ENCODE results near the gene LRFN3.
A peak's percentile ranks its signal among the peaks of the same experiment; 100 is the strongest.
"Not testable (repeated sequence)": the region's sequence is repeated elsewhere in the genome, so short reads cannot be mapped to it uniquely, and the experiment has no call there.

Gene LRFN3, protein sequence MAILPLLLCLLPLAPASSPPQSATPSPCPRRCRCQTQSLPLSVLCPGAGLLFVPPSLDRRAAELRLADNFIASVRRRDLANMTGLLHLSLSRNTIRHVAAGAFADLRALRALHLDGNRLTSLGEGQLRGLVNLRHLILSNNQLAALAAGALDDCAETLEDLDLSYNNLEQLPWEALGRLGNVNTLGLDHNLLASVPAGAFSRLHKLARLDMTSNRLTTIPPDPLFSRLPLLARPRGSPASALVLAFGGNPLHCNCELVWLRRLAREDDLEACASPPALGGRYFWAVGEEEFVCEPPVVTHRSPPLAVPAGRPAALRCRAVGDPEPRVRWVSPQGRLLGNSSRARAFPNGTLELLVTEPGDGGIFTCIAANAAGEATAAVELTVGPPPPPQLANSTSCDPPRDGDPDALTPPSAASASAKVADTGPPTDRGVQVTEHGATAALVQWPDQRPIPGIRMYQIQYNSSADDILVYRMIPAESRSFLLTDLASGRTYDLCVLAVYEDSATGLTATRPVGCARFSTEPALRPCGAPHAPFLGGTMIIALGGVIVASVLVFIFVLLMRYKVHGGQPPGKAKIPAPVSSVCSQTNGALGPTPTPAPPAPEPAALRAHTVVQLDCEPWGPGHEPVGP

DNA sequence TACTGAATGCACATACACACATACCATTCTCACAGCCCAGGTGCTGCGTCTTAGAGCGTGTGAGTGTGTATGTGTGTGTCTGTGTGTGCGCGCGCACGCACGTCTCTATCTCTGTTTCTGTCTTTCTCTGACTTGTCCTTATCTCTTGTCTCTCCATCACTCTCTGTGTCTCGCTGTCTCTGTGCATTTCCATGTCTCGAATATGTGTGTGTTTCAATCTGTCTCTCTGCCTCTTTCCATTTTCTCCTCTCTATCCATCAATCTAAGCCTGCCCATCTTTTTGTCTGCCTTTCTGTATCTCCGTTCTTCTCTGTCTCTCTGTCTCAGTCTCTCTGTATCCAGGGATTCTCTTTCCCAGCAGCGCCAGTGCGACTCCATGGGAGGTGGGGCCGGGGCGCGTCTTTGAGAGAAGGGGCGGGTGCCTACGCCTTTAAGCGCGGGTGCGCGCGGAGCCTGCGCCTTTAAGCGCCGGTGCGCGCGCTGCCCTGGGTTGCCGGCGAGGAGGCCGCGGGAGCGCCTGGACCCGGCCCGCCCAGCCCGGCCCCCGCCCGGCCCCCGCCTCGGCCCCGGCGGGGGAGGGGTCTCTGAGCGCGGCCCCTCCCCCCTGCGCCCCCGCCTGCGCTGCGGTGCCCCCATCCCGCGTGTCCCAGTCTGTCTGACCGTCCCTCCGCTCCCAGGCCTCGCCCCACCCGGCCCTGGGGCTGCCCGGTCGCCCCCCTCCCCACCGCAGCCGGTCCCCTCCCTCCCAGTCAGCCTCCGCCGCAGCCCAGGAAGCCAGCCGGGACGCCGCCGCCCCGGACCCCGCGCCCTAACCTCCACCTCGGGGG lies at the start of gene LRFN3:
LRFN3 (plus strand) TSS at position 464 of the 827 bp plus-strand sequence. CDS start 3,052 bp downstream, outside the sequence.
- no peak for DNase-seq

DNA sequence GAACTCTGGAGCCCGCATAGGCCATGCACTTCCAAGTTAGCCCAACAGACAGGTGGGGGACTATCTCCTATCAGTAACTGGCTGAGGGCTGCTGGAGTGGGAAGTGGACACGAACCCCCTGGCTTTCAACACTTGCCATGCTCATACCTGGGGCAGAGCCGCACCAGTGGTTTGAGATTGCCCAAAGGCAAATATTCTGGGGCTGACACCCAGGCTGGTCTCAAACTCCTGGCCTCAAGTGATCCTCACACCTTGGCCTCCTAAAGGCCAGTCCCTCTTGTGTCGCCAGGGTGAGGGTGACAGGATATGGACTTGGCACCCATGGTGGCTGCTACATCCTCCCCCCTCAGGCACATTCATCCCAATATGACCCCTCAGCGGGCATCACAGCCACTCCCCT lies 49.0 kb upstream of the LRFN3 start:
- DNase-seq, result no peak

DNA sequence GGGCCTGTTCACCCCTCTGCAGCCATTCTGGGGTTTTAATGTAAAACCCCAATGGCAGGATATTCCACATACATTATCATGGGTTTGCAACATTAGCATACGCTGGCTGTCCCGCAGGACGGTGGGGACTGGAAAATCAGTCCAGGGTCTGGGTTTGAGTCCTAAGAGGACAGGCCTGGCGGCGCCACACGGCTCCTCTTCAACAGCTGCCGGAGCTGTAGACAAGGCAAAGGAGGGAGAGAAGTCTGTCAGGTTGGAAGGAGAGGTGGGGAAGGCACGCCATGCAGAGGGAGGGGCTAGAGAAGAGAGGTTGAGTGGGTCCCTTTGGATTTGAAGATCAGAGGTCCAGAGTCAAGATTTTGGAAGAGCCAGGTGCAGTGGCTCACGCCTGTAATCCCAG lies 47.8 kb upstream of the LRFN3 start:
- no peak for DNase-seq

DNA sequence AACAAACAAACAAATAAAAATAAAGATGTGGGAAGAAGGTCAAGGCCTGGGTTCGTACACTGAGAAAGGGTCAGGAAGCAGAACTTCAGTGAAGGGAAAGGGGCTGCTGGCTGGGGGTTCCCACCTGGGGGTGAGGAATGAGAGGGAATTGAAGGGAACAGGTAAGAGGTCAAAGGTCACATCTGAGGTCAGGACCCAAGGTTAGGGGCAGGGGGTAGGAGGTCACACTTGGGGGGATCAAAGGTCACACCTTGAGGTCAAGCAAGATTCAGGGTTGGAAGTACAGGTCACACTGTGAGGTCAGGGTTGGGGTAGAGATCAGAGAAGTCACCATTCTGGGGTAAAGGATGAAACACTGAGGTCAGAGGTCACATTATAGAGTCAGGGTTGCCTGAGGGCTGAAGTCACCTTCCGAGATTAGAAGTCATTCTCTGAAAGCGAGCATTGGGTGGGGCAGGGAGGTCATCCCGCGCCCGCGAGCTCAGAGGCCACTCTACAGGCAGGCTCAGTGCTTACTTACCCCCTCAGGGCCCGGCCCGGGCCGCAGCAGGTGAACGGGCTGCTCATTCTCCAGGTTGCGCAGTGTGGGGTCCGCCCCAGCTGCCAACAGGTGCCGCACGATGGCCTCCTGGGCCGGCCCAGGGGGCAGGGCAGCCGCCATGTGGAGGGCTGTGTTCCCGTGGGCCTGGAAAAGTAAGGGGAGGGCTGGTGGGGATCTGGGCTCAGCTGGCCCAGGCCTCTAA lies 46.6 kb upstream of the LRFN3 start:
- no peak for DNase-seq

DNA sequence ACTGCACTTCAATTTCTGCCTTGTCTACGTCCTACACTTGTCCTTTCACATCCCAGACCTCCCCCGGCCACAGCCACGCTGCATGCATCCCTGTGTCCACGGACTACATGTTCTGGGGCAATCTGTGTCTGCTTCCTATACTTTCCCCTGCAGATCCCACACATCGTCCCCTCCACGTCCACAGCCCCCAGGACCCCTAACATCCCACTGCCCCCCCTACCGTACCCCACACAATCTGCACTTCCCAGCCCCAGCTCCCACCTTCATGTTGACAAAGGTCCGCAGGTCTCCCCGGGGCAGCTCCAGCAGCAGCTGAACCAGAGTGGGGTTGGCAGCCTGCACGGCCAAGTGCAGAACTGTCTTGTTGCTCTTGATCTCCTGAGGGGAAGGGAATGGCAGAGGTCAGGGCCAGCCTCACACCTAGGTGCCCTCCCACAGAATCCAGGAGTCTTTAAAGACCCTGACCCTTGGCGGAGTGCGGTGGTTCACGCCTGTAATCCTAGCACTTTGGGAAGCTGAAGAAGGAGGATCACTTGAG lies 46.0 kb upstream of the LRFN3 start:
- DNase-seq, result no peak

DNA sequence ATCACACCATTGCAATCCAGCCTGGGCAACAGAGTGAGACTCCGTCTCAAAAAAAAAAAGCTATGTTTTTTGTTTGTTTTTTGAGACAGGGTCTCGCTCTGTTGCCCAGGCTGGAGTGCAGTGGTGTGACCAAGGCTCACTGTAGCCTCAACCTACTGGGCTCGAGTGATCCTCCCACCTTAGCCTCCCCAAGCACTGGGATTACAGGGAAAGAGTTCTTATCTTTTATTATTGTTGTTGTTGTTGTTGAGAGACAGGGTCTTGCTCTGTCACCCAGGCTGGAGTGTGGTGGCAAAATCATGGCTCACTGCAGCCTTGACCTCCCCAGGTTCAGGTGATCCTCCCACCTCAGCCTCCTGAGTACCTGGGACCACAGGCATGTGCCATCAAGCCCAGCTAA lies 44.4 kb upstream of the LRFN3 start:
- not testable (repeated sequence) for DNase-seq

DNA sequence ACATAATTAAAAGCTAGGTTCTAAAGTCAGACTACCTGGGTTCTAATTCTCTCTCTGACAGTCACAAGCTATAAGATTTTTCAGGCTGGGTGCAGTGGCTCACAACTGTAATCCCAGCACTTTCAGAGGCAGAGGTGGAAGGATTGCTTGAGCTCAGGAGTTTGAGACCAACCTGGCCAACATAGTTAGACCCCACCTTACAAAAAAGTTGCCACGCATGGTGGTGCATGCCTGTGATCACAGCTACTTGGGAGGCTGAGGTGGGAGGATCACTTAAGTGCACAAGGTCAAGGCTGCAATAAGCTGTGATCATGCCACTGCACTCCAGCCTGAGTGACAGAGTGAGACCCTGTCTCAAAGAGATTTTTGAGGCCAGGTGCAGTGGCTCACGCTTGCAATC lies 41.8 kb upstream of the LRFN3 start:
- no peak for DNase-seq

DNA sequence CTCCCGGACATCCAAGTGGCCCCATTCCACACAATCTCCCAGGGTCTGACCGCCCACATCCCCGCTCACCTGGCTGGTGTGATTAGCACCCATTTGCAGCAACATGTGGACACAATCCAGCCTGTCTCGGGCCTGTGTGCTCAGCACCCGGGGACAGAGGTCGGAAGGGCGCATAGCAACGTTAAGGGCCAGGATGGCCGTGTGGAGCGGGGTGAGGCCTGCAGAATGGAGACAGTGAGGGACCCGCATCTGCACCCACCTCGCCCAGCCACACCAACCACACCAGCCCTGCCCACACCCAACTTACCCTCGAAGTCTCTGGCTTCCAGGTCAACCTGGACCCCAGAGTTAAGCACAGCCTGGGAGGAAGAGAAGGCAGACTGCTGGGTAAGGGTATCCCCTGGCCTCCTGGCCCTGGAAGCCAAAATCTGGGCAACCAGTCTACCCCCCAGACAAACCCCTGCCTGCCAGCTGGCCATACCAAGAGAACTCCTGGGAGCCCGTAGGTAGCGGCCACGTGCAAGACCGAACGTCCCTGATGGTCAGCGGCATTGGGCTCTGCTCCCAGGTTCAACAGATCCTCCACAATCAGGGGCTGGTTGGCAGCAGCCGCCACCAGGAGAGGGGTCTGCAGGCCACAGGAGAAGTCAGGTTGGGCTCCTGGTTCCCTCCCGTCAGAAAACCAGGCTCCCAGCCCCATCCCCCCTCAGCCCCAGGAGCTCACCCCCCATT lies 40.1 kb upstream of the LRFN3 start:
- no peak for DNase-seq

DNA sequence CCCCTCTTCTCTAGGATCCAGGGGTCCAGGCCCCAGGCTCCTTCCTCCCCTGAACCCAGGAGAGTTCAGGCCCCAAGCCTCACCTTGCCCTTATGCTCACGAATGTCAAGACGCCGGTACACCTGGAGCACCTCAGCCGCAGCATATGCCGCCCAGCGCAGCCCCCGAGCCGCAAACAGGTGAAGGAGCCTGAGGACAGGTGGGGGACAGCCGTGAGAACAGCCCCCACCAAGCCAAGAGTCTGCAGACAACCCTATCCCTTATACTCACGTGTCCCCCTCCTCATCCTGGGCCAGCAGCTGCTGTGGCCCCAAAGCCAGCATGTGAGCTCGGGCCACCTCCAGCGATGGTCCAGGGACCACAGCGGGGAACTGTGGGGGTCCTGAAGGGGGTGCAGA lies 39.5 kb upstream of the LRFN3 start:
- no peak for DNase-seq

DNA sequence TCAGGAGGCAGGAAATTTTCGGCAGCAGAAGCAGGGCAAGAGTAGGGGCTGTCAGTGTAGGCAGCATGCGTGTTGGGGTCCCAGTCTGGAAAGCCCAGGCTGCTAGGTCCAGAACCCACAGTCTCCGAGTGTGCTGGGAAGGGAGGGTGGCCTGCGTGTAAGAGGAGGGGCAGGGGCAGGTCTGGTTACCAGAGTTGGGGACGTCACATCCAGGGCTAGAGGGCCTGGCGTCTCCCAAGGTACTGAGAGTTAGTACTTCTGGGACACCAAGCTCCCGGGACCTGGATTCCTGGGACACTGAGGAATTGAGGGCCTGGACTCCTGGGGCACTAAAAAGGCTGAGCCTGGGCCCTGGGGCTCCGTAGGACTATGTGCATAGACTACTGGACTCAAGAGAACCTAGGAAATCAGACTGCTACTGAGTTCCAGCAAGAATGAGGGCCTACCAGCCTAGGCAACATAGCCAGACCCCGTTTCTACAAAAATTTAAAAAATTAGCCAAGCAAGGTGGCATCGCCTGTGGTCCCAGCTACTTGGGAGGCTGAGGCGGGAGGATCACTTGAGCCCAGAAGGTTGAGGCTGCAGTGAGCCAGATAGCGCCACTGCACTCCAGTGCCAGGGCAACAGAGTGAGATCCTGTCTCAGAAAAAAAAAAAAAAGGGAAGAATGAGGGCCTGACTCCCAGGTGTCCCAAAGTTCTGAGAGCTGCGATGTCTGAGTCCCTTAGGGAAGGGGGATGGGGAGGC lies 38.3 kb upstream of the LRFN3 start:
- no peak for DNase-seq

DNA sequence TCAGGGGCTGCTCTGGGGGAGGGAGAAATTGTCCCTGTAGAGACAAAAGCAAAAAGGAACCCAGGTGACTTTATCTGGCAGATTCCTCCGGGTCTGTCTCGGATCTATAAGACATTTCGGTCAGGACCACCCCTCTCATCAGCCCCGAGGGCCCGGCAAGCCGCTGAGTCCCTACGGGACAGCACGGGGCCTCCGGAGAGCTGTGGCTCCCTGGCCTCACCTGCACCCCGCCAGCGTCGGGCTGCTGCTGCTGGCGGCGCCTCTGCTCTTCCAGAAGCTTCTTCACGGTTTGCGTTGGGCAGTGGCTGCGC lies 37.7 kb upstream of the LRFN3 start:
- DNase-seq, result no peak

DNA sequence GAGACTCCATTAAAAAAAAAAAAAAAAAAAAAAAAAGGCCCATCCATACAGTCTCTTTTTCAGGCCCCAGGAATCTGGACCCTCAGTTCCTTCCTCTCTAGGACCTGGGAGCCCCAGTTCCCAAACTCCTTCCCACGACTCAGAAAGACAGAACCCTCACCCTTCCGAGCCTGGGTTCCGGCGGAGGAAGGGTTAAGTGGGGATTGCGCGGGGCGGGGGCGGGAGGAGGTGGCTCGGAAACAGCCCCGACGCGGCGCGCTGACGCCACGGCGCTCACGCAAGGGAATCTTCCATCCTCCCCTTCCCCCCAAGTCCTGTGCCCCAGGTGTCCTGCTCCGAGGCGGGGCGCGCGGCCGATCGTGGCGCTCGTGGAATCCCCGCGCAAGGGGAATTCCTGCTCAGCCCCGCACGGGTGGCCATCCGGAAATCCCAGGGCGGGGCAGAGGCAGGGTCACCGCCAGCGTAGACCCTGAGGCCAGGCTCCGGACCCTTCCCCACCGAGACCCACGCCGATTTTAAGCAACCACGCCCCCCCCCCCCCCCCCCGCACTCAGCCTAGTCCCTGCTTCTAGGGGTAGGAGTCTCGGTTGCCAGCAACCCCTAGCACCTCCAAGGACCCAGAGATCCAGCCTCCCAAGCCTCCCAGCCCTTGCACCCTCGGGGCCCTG lies 36.5 kb upstream of the LRFN3 start:
- peak; percentile 60 to 63 for DNase-seq

DNA sequence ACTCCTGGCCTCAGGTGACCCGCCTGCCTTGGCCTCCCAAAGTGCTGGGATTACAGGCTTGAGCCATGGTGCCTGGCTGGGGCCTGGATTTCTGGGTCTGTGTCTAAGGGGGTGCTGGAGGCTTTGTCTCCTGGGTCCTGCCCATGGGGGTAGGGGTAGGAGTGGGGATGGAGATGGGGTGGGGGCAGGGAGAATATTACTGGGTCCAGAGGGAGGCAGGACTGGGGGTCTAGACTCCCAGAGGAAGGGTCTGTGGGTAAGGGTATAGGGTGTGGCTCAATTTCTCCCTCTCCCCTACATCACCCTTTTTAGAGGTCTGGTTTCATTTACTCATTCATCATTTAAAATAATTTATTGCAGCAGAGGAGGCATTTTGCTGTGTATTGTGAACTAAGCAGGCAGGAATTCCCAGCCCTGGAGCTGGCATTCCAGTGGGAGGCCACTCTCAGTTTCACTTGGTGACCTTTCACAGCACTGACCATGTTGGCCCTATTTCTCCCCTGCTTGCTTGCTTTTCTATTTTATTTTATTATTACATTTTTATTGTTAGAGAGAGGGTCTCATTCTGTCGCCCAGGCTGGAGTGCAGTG lies 35.0 kb upstream of the LRFN3 start:
- no peak for DNase-seq

DNA sequence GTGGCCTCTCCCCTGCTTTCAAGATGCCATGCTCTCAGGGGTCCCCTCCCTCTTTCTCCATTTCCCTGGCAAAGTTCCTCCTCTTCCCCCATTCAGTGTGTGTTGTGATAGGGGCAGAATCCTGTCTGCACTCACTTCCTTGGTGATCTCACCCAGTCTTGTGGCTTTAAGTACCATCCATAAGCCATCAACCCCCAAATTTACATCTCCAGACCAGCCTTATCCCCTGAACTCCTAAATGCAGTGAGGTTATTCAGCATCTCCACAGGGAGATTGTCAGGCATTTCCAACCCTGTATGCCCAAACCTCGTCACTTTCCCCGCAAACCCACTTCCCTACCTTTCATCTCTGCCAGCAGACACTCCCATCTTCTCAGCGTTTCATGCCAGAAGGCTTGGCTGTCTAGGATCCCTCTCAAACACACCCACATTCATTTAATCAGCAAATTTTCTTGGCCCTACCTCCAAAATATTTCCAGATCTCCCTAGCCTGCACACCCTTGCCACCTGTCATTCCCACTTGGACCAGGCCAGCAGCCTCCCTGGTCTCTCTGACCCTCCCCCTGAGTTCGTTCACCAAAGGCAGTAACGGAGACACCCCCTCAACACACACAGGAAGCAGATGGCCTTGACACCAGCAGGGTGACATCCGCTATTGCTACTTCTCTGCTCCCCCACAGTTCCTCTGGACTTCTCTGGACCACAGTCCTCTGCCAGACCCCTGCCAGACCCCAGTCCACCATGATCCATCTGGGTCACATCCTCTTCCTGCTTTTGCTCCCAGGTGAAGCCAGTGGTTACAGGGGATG lies 34.1 kb upstream of the LRFN3 start, which contains the start of gene HCST:
HCST (plus strand) TSS at position 676 of the 808 bp plus-strand sequence; CDS start at position 741, 65 bp downstream.
- DNase-seq, result peak; percentile 77 to 83

DNA sequence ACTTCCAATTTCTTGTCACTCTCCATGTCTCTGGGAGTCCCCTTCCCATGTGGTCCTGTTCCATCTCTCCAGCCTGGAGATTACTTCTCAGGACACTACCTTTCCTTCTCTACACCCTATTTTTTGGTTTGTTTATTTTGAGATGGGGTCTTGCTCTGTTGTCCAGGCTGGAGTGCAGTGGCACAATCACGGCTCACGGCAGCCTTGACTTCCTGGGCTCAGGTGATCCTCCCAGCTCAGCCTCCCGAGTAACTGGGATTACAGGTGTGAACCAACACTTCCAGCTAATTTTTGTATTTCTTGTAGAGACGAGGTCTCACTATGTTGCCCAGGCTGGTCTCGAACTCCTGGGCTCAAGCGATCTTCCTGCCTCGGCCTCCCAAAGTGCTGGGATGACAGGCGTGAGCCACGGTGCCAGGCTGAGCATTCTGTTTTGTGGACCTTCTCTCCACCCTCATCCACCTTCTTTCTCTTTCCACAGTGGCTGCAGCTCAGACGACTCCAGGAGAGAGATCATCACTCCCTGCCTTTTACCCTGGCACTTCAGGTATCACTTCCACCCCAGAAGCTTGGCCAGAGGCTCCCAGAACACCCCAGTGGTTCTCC lies 33.2 kb upstream of the LRFN3 start:
- no peak for DNase-seq

DNA sequence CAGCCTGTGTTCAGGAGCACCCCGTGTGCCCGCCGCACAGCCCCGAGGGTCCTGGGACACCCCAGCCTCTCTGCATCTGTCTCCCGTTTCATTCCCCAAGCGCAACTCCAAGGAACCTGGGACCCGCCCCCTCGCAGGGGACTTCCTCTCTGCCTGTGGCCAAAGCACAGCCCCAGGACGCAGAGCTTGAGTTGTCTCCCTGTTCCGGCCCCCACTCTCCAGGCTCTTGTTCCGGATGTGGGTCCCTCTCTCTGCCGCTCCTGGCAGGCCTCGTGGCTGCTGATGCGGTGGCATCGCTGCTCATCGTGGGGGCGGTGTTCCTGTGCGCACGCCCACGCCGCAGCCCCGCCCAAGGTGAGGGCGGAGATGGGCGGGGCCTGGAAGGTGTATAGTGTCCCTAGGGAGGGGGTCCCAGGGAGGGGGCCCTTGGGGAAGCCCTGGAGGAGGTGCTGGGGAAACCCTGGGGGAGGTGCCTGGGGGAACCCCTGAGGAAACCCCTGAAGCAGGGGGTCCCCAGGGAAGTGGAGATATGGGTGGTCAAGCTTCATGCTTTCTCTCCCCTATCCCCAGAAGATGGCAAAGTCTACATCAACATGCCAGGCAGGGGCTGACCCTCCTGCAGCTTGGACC lies 32.5 kb upstream of the LRFN3 start:
- DNase-seq, result peak; percentile 94 to 95

DNA sequence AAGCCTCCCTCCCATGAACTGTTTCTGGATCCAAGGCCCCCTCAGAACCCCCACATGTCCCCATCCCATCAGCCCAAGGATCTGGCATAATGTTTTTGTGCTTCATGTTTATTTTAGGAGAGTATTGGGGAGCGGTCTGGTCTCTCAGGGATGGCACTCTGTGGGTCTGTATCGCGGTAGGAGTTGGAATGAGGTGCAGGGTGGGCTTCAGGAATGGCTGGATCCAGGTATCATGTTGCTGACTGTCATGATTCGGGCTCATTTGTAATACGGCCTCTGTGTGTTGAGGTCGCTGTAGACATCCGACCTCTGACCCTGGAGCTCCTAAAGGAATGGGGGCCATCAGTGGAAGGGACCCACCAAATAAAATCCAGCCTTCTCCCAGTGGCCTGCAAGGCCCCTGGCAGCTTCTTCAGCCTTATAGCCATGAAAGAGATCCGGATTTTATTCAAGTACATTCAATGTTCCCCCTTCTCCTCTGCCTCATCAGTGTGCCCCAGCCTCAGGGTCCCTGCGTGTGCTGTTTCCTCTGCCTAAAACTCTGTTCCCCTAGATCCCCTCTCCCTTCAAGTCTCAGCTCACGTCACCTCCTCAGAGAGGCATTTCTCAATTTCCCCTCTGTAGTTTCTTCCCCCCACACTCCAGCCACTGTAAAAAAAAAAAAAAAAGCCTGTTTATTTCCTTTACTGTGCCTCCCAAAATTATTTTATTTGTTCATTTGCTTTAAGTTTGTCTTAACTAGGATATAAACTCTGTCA lies 31.7 kb upstream of the LRFN3 start:
- peak; percentile 43 to 54 for DNase-seq
